ENCODE results near the gene CCDC47.

The CCDC47 gene

DNA sequence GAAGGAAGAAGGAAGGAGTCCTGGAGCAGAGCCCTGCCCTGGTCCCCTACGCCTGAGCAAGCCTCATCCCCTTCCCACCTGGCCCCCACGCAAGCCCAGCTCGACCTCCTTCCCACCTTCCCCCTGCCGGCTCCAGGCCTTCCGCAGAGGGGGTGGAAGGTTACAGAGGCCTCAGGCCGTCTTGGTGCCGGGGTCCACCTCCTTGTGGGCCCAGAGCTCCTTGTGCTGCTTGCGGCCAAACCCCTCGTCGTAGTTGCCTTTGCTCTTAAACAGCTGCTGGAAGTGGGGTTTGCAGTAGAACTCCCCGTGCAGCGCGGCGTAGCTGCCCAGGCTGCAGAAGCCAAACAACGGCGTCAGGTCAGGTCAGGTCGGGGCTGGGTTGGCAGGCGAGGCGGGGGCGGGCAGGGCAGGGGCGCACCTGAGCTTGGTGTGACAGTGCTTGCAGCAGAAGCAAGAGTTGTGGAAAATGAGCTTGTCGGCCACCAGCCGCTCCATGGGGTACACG lies 75.0 kb downstream of the CCDC47 start:
- DNase-seq (ENCODE audit: low read depth): no peak

DNA sequence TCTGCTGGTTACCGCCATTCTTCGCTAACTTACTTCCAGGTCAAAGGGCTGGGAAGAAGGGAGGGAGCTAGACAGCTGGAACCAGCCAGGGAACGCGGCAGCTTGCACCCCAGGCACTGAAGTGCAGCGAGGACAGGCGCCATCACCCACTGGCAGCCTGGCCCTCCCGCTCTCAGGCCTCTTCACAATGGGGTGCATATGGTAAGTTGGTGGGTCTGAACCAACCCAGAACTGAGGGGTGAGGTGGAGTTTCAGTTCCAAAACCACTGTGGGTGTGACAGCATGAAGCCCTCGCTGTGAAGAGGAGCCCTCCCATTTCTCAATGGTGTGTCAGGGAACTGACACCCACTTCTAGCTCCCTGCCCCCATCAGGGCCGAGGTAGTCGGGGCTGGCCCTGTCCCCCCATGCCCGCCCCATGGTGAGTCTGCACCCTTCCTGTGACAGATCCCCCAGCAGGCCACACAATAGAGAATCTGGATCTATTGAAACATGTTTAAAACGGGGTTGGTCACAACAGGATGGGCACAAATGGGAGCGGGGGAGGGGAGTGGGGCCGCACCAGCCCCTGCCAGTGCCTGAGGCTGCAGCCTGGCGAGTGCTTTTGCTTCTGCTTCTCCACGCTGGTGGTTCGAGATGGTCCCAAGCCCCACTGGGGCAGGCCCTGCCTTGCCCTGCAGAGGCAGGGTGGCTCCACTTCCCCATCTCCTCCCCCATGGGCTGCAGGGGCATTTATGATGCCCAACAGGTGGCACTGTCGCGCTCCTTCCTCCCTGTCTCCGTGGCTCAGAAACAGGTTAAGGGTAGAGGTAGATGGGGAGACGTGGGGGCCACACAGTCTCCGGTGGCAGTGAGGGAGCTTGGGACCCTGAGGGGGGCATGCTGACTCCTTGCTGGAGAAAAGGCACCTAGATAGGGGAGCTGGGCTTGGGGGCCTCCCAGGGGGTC lies 75.8 kb downstream of the CCDC47 start:
- no peak for DNase-seq (ENCODE audit: low read depth)

DNA sequence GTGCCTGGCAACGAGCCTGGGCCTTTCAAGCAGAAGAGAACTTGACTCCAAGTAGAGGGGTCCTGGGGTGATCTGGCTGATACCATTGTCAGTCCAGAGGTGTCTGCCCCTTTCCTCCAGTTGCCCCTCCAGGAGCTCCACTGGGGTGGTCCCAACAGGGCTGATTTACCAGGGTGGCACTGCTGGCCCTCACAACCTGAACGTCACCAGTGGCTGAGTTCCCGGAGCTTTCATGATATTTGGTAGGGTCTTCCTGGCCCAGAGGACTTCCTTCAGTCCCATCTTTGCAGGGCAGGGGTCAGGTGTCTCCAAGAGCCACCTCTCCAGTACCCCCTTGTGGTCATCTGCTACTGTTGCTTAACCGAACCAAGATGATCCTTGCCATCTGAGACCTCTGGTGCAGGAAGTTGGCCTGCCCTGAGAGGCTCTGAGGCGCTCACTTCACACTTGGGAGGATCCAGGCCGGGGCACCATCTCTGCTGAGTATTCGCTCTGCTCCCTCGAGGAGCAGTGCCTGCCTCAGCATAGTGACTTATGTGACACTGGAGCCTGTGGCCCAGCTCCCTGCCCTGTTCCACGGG lies 76.9 kb downstream of the CCDC47 start:
- no peak for DNase-seq (ENCODE audit: low read depth)

DNA sequence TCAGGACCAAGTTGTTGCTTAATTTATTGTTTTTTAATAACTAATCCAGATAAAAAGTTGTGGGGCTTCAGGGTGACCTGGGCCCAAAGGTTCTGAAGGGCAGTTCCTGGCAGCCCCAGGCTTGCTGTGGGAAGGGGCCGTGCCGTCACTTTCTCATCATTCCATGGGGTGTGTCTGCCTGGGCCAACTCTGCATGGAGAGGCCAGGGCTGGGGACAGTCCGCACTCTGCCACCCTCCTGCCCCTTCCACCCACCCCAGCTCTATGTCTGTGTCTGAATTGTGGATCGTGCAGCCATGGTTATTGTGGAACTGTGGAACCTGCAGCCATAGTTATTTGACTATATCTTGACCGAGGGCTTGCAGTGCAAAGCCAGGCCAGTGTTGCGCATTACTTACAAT lies 77.5 kb downstream of the CCDC47 start:
- no peak for DNase-seq (ENCODE audit: low read depth)

Data from GM04504 (cell line).